COLO829 (cell line): ENCODE results near the gene GALNTL6.
"Not testable (repeated sequence)": the region's sequence is repeated elsewhere in the genome, so short reads cannot be mapped to it uniquely, and the experiment has no call there.

Experiments
- DNase-seq: peaks from one replicate; pipeline ENCODE4 v3.0.0; 2012; ENCODE audit warnings: low spot score

Gene GALNTL6

DNA sequence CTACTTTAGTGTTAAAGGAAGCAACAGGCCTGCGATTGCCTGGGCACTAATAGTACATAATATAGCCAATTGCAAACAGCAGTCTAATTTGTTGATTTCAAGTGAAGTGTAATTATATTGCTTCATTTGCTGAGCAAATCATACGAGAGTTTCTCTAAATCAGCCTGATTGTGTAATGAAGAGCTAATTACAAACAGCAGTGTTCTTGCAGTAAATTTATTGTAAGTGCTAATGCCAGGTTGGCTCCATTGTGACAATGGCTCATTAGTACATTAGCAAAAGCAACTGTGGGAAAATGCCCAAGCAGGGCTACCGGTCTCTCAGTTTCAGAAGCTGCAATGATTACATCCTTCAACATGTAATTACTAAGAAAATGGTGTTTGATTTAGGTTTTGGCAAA is 591.5 kb downstream of the GALNTL6 start:
- DNase-seq: no peak

DNA sequence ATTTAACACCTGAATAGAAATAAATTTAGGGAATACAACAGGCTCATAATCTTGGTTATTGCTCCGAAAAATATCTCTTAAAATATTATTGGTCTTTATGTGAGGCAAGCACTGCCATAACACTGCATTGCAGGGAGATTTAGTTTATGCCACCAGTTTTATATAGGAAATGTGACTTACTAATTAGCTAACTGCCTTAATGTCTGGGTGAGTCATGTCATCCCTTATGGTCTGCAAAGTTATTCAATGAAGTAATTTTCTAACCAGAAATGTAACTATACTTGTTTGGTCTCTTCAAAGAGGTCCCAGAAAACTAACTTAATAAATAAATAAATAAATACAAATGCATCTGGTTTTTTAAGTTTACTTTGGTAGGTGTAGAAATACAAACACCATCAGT is 597.2 kb downstream of the GALNTL6 start:
- DNase-seq: no peak

DNA sequence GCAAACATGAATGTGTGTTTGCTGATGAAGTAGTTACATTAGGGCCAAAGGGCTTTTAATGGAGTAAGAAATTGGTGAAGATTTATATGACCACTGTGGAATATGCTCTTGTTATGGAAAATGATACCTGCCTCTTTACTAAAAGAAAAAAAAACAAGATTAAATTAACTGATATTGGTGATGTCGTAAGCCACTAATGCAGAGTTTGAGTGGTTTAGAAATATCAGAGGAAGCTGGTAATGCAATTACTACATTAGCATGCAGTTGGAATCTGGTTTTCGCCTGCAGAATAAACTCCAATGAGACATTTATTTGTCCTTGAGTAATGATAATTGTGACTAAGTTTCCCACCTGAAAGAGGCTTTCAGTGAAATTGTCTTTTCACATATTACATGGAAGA is 597.9 kb downstream of the GALNTL6 start:
- no peak for DNase-seq

DNA sequence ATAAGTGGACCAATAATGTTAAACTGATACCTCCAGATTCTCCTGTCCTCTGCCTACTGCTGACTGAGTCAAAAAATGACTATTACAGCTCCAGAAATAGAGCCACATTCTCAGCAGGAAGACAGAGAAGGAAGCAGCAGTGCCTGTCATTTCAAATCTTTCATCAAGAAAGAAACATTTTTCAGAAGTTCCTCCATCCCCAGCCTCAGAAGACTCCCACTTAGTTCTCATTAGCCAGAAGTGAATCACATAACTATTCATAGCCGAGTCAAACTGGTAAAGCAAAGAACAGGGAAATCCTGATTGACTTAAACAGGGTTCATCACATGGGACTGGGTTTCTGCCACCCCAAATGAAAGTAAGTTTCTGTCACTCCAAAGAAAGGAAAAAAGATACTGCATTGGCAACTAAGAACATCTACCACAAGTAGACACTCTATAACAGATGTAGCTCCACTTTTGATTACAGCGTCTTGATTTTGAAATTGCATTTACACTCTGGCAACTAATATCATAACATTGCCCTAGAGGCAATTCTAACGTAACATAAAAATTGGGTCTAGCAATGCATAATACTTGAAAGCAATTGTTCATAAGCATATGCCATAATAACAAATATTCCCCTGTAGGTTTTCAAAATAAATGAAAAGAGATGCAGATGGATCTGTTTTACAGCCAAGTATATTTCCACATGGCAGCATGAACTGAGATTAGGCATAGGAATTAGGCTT is 599.8 kb downstream of the GALNTL6 start:
- DNase-seq: no peak

DNA sequence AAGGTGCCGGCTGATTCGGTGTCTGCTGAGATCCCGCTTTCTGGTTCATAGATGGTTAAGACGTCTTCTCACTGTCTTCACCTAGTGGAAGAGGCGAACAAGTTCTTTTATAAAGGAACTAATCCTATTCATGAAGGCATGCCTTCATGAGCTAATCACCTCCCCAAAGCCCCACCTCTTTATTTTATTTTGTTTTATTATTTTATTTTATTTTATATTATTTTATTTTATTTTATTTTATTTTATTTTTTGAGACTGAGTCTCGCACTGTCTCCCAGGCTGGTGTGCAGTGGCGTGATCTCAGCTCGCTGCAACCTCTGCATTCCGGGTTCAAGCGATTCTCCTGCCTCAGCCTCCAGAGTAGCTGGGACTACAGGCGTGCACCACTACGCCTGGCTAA is 615.8 kb downstream of the GALNTL6 start:
- not testable (repeated sequence) for DNase-seq

DNA sequence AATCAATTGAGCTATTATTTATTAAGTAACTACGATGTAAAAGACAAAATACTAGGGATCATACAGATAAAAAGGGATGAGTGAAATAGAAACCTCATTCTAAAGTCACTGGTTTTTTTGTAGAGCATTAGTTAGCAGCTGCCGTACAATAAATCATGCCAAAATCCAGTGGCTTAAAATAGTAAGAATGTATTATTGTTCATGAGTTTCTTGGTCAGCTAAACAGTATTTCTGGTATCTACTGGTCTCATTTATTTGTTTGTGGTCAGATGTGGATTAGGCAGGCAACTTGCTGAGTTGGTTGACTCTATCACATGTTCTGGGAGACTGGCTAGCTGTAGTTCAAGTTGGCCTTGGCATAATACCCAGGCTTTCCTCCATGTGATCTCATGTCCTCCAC is 667.3 kb downstream of the GALNTL6 start:
- no peak for DNase-seq

DNA sequence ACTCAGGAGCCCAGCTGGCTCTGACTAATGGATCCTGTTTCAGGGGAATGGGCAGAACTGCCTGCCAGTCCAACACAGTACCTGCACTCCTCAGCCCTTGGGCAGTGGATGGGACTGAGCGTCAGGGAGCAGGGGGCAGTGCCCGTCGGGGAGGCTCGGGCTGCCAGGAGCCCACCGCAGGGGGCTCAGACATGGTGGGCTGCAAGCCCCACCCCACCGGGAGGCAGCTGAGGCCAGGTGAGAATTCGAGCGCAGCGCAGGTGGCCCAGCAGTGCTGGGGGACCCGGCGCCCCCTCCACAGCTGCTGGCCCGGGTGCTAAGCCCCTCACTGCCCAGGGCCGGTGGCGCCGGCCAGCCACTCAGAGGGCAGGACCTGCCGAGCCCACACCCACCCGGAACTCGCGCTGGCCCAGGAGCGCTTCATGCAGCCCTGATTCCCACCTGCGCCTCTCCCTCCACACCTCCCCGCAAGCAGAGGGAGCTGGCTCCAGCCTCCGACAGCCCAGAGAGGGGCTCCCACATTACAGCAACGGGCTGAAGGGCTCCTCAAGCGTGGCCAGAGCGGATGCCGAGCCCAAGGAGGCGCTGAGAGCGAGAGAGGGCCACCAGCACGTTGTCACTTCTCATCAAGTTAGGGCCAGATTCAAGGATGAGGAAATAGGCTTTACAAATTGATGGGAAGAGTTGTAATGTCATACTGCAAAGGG is 668.8 kb downstream of the GALNTL6 start:
- DNase-seq: no peak

DNA sequence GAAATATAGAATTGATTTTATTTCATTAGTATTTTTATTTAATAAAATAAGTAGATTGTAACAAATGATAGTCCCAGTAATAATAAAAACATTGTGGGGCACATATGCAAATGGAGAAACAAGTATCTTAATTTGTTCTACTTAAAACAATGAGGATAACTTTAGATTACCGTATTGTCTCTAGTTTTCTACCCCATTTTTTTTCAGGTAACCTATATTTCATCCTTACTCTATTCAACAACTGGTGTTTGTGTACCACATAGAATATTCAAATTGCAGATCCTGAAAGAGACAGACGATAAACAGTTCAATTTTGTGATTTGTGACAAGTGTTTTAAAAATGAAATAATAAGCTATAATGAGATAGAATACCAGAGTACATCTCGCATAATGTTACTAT is 671.8 kb downstream of the GALNTL6 start:
- DNase-seq: no peak

DNA sequence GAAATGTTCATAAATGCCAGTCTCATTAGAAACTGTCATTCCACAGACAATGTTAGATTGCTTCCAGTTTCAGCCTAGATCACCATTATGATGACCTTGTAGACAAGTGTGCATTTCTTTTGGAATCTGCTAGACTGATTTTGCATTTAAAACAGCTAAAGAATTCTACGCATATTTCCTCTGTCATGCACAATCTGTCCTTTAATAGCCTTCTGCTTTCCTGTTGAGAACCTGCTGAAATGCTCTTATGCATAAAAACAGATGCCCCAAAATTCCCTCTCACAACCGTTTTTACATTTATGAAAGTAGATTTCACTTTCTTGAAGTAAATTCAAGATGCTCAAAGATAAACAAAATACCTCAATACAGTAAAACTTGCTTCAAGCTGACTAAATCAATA is 673.3 kb downstream of the GALNTL6 start:
- DNase-seq: no peak

DNA sequence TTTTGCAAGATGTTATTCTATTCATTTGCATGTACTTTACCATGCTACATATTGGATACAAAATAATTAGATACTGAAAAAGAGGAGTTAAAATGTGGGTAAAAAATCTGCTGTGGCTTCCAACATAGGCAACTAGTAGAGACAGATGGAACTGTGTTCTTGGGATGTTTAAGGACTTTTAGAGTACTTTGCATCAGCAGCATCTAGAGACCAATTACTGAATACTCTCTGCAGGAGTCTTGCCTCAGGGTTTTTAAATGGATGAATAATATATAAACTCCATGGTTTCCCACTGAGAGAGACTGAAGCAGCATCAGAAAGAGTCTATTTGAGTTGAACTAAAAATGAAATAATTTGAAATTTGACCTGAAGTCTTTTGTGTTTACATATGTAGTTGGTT is 676.7 kb downstream of the GALNTL6 start:
- no peak for DNase-seq

DNA sequence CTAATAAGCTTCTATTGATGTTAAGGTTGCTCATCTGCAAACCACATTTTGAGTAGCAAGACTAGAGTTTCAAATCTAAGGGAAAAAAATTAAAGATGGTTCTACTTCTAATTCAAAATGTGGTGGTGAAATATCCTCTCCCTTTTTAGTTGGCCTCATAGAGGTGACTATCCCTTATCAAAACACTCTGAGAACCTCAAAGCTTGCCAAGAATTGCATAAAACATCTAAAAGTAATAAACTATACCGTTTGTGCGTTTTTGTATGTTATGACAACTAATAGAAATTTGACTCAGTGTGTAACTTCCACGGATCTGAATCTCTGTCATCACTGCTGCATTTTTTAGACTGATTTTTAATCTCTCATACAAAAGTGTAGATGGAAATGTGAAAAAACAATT is 682.6 kb downstream of the GALNTL6 start:
- DNase-seq: no peak

DNA sequence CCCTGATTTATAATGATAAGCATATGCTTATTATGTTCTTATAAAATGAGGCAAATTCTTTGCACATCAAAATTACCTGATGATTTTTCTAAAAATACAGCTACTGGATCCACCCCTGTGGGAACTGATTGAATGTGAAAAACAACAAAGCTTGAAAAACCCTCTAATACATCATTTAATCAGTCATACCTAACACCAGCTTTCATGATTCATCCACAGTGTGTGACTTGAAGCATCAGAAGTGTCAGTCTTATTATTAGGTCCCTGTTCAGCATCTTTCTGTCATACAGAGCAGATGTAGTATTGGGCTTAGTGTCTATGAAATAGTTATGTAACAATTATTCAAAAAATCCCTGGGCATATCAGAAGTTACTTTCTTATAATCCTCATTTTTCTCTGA is 684.1 kb downstream of the GALNTL6 start:
- no peak for DNase-seq

DNA sequence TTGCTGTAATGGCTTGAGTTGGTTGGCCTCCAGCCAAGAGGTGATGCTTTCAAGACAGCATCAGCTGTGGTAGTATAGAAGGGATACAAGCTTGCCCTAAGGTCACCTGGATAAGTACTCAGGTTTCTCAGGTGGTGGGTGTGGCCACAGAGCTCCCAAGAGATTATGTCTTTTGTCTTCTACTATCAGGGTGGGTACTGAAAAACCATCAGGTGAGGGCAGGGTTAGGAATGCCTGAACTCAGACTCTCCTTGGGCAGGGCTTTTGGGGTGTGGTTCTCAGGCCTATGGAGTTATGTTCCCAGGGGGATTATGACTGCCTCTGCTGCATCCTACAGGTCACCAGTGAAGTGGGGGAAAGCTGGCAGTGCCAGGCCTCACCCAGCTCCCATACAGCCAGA is 700.8 kb downstream of the GALNTL6 start:
- no peak for DNase-seq

DNA sequence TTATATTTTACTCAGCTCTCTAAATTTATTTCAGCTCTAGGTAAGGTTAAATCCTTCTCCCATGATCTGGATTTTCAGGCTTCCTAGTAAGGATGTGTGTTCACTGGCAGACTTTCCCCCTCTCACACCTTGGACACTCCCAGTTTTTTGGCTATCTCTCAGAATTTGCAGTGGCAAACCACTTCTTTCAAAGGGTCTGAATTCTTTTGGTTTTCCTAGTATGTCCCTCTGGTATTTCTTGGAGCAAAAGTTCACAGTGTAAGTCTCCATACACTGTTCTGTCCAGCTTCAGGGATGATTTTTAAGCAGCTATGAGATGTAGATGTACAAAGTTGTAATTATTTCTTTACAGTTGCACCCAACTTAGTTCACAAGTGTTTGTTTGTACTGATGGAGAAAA is 701.6 kb downstream of the GALNTL6 start:
- no peak for DNase-seq

DNA sequence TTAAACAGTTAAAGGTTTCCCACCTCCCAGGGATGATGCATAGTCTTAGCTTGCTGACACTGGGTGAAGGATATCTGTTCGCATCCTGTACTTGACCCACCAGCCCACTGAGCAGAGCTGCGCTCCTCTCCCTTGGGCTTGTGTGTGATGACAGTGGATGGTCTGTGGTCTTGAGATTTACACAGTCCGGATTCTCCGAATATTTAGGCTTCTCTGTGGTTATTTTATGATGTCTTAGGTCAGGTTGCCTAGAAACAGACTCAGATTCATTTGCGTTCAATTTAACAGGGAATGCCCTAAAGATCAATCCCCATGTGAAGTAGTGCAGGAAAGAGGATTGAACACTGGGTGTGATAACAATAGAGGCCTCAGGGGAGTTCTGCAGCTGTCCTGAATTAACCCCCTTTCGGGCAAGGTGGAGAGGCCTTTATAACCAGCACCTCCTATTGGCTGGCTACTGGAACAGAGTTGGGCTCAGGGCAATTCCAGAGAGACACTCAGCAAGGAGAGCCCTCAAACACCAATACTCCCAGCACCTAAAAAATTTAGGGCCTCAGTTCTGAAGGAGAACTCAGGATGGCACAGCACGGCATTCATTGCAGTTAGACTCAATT is 702.2 kb downstream of the GALNTL6 start:
- DNase-seq: no peak

DNA sequence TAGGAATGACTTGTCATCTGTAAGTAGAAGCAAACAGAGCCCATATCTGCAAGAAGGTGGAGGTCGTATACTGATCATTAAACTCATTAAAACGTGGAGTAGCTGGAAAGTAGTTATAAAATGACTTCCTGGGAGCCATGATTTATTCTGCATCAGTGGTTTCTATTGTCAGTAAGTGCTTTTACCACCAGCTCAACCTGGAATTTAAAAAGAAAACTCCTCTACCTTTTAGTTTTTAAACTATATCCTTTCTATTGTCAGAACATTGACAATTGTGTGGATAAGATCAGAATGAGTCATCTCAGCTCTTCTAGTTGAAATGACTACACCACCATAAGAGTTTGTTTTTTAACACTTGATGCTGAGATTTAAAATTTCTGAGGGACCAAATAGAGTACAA is 704.2 kb downstream of the GALNTL6 start:
- DNase-seq: no peak

DNA sequence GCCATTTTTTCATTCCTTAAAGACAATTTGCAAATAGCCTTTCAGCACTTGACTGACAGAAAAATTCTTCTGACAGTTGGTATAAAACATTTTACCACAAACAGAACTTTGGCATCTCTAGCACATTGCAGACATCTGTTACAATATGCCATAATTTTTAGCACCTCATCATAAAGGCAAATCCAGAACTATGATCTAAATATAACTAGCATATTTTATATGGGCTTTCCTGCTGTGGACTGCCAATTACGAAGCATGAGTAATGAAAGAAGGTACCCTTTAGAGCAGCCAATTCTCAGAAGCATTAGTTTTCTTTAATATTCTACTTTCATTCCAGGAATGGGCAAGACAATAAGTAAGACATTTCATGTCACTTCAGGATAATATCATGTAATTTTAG is 708.0 kb downstream of the GALNTL6 start:
- DNase-seq: no peak

DNA sequence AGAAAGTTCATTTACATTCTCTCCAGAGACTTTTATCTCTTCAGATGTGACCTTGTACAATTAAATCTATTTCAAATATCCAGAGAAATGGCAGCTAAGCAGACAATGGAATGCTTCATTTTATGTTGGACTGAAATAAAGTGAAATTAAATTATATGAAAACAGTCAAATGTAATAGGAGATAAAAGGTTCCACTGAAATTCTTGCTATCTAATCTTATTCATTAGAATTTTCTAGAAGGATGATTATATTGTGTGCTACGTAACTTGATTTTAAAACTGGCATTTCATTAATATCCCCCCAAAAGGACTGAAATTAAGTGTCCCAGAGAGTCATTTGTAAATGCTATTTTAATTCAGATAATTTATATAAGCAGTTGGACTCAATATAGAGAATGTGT is 708.5 kb downstream of the GALNTL6 start:
- DNase-seq: no peak

DNA sequence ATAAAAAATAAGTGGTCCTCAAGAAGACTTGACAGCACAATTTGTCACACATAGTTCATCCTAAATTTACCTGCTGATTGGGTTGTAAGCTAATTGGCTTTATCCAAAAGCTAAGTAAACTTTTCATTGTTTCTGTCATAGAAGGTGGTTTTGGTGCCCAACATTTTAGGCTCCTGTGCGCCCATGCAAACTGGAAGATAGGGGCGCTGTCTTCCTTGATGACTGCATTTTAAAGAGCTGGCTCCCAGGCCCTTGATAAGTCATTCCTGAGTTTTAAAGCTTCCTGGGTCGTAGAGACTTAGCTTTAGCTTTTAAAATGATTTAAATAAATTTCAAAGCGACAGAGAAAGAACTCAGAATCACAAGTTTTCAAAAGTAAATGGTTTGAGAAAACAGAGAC is 730.0 kb downstream of the GALNTL6 start:
- DNase-seq: no peak

DNA sequence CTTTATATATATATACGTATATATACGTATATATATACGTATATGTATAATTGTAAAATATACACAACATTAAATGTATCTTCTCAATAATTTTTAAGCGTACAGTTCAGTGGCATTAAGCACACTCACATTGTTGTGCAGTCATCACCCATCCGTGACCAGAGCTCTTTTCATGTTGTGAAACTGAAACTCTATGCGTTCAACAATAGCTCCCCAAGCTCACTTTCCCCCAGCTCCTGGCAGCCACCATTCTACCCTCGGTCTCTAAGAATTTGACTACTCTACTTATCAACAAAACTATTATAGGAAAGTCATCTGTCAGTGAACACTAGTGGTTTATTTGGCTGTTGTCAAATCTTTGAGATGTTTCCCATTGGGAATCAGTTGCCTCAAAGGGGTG is 733.6 kb downstream of the GALNTL6 start:
- DNase-seq: no peak

DNA sequence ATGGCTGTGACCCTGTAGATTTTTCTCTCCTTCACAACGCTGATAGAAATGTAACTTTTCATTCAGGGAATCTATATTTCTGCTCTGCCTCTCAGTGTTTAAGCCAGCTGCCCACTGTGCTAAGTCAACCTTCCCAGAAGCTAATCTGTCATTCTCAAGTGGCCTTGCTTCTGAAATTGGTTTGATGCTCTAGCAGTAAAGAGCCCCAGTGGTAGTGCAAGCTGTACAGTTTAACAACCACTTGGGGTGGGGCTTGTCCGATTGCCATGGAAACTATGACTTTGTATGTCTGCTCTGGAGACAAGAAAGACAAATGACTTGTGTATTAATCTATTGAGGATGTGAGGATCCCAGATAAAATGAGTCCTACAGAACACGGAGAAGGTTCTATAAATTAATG is 734.5 kb downstream of the GALNTL6 start:
- no peak for DNase-seq

DNA sequence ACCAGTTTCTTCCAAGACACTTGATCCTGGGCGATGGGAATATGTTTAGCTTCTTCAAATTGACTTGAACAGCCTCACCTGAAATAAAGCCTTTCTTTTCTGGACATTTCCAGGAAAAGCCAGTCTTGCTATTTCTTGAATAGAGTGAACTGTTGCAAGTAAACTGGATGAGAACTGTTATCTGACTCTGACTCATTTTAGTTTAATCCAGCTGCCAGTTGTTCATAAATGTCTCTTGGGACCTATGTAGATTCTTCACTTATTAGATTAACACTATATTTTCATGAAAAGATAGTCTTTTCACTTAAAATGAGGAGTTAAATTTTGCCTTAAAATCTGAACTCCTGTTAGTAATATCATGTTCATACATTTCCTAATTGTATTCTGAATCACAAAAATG is 740.0 kb downstream of the GALNTL6 start:
- DNase-seq: no peak

DNA sequence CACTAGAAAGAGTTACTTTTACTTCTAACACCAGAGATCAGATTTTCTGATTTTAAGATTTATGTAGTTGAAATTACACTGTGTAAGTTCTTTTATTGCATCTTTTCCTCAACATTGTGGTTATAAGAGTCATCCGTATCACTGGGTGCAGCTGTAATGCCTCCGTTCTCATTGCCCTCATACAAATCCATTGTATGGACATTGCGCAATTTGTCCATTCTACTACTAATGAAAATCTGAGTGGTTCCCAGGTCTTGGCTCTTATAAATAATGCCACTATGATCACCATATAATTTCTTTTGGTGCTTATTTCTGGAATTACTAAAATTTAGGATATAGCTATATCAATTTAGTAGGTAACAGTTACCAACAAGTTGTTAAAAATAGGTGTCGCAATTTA is 741.4 kb downstream of the GALNTL6 start:
- DNase-seq: no peak

DNA sequence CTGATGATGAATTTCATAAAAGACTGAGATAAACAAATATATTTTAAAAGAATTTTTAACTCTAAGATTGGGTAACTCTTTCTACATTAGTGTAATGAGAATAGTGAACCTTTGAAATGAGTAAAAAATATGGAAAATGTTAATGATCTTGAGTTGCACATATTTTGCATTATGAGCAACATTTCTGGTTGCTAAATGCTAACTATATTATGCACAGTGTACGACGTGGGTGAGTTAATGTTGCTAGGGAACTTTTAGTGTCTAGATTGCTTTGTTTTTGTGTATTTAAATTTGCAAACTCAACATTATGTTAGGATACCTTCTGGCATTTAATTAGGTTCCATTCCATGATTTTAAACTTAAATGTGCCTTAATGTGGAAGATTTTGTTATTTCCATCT is 742.5 kb downstream of the GALNTL6 start:
- no peak for DNase-seq
